GM18873 (cell line): ENCODE measurements around the gene DBNL.

Experiments
- ATAC-seq: cut with Tn5 transposase; IDR thresholded peaks from one replicate; pipeline ENCODE4 v1.9.1; 2021; ENCODE audit warnings: mild to moderate bottlenecking, moderate library complexity, moderate number of reproducible peaks; ENCODE audit not compliant: unreplicated experiment, low FRiP score

The DBNL gene

GRCh38 chr7:44094883-44095592 is 50.5 kb downstream of the DBNL start:
- no peak for ATAC-seq

DNA sequence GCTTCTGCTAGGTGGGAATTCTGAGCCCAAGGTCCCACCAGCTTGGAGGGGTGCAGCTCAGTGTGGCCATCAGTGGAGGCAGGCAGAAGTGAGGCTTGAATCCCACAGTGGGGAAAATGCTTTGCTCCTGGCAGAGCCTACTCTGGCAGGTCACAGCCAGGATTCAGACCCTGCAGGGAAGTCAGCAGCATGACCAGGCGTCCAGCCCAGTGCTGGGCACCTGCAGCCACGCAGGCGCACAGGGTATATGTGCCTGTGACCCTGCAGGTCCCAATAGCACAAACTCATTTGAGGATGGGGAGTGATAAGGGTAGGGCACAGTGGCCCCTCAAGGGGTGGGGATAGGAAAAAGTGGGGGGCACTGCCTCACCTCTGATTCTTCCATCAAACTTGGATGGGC is 51.3 kb downstream of the DBNL start:
- no peak for ATAC-seq

- no peak for ATAC-seq
Measured at GRCh38 chr7:44096326-44096881, 51.9 kb downstream of the DBNL start.

GRCh38 chr7:44097064-44097932 is 52.8 kb downstream of the DBNL start:
- no peak for ATAC-seq

DNA sequence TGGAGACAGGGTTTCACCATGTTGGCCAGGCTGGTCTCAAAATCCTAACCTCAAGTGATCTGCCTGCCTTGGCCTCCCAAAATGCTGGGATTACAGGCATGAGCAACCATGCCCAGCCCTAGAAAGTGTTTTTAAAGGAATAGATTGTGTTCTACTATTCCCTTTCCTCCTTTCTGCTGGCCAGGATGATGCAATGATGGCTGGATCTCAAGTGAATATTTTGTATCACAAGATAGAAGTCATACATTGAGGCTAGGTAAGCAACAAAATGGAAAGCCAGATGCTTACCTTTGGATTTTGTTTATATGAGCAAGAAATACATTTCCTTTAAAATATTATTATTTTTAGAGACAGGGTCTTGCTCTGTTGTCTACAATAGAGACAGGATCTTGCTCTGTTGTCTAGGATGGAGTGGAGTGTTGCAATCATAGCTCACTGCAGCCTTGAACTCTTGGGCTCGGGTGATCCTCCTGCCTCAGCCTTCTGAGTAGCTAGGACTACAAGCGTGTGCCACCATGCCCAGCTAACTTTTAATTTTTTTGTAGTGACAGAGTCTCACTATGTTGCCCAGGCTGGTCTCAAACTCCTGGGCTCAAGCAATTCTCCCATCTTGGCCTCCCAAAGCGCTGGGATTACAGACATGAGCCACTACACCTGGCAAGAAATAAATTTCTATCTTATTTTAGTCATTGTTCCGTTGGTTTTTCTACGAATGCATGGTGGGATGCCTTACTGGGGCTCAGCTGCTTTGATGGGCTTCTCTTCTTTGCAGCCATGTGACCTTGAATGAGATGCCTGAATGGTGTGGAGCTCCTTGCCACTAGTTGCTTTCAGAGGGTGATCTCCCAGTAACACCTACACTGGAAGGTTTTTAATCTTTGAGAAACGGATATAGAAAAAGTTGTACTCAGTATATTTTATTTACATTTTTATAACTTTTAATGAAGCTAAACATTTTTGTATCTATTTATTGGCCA is 53.9 kb downstream of the DBNL start:
- no peak for ATAC-seq

GRCh38 chr7:44099669-44100068 is 55.2 kb downstream of the DBNL start:
- no peak for ATAC-seq

DNA sequence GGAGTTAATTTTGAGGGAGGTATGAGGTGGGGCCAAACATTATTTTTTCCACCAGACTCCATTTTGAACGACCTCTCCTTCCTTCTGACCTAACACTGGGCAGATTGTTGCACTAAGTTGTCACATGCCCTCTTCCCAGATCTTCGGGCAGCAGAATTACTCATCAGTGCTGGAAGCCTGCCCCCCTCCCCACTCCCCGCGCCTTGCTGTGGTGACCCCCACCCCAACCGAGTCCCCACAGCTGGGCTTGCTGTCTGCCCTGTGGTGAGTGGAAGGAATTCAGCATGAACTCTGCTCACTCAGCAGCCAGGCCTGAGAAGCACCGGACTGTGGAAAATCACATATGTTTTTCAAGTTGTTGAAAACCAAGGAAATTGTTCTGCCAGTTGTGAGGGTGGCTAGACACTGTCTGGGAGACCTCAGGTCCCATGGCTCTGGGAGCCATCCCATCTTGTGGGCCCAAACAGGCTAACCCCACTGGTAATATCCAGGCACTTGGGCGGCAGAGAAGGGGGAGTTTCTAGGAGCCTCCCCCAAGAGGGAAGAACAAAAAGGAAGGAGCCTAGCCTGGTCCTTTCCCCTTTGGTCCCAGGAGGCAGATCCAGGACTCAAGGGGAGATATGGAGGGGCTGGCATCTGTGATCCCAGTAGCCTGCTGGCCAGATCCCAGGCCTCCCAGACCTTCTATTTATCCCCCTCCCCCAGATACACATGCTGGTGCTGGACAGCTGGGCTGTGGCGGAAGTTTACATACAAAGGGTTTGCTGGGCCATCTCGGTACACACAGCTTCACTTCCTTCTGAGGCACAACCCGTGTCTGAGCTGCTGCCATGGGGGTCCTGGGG is 56.2 kb downstream of the DBNL start:
- no peak for ATAC-seq

DNA sequence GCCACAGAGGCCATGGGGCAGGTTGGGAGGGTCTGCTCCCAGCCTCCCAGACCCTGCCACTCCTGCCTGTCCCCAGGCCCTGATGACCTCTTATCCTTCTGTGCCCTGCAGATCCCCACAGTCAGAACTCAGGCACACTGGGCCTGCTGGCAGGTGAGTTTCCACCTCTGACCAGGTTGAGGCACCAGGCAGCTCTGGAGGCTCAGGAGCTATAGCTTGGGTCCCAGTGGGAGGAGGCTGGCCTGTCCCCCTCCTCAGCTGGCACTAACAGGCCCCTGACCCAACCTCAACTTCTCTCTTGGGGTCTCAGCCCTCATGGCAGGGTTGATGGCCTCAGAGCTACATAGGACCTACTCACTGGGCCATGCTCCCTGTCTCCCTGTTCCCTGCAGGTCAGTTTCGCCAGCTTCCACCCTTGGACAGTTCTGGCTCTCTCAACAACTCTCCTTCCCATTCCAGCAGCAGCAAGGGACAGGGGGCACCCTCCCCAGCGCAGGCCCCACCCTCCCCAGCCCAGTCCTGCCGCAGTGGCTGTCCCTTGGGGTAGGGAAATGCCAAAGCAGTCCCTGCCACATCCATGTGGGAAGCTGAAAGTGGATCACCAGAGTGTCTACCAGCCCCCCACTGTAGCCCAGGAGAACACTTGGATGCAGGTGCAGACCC is 56.9 kb downstream of the DBNL start:
- no peak for ATAC-seq

GRCh38 chr7:44101966-44102845 is 57.7 kb downstream of the DBNL start:
- ATAC-seq, result no peak

- ATAC-seq, result no peak
Measured at GRCh38 chr7:44102846-44103565, 58.5 kb downstream of the DBNL start.

DNA sequence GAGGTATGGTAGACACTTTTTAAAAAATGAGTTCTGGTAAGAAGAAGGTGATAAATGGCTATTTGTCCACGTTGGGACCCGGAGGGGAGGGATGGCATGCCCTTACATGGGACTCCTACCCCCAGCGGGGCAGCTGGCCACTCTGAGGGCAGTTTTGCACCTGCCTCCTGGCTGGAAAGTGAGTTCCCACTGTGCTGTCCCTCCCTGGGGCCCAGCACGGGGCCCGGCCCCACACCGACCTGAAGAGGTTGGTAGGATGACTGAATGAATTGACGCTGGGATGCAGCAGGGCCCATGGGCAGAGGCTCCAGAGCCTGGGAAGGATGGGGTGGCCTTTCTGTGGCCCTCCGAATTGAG is 59.0 kb downstream of the DBNL start:
- no peak for ATAC-seq

DNA sequence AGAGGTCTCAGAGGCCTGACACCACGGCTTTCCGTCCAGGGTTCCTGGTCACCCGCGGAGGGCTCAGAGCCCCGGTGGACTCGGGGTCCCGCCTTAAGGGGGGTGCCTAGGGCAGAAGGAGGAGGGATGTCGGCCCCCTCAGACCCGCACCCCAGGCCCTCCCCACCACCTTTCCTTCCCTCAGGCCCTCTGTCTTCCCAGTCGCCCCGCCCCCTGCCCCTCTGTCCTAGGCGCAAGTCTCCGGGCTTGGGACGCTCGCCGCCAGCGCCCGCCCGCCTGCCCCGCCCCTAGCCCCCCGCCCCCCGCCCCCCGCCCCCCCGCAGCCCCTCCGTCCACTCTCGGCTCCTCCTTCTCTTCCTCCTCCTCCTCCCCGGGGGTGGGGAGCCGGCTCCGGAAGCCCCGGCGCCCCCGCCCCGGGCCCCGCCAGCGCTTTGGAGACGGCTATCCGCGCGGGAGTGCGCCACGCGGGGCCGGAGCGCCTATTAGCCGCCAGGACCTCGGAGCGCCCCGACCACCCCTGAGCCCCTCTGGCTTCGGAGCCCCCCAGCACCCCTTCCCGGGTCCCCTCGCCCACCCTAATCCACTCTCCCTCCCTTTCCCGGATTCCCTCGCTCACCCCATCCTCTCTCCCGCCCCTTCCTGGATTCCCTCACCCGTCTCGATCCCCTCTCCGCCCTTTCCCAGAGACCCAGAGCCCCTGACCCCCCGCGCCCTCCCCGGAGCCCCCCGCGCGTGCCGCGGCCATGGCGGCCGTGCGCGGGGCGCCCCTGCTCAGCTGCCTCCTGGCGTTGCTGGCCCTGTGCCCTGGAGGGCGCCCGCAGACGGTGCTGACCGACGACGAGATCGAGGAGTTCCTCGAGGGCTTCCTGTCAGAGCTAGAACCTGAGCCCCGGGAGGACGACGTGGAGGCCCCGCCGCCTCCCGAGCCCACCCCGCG is 59.7 kb downstream of the DBNL start, which contains the start of gene AEBP1:
Gene AEBP1, plus strand, starts transcription at position 423 of the 937 bp plus-strand sequence. Its CDS starts 321 bp downstream, at position 744.
- ATAC-seq, result no peak

DNA sequence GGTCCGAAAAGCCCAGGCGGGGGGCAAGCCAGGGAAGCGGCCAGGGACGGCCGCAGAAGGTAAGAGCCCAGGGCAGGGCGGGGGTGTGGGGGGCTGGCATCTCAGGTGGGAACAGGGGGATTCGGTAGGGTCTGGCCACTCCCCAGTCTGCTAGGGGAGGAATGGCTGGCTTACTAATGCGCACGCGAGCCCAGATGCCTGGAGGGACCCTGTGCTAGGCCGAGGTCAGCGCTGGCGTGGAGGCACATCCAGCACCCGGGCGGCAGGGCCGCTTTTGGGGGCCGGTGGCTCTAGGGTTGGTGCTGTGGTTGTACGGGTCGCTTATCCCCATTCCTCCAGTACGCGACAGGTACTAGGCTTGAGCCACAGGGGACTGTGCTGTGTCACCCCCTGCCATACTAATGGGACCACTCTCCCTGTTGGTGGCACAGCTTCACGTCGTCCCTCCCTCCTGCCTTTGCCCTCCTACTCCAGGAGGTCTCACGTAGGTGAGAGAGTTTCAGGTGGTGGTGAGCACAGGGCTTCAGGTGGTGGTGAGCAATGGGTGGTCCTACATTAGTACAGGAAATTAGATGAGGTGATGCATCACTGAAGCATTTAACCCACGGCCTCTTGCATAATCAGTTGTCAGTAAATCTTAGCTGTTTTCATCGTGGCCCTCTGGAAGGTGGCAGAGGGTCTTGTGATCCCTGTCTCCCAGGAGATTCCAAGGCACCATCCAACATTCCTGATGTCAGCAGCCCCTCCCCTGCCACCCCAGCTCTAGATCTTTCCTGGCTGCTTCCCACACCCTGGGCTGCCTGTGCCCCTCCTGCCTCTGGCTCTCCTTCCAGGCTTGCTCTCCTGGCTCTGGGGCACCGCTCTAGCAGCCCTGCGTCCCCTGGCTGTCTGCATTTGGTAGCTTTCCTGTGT is 60.6 kb downstream of the DBNL start:
- no peak for ATAC-seq

- no peak for ATAC-seq
Measured at GRCh38 chr7:44105832-44106231, 61.3 kb downstream of the DBNL start.
